Tibial artery (tissue), 4 donors: ENCODE measurements around the gene CD109.
"Not testable (repeated sequence)": the region's sequence is repeated elsewhere in the genome, so short reads cannot be mapped to it uniquely, and the experiment has no call there.

Experiments
- DNase-seq, 2 donors: peaks; one replicate each; pipeline ENCODE4 v3.0.0-alpha.2; 2019
- H3K27ac ChIP-seq, 2 donors: fragments of 200-600 bp; sonication (generic) in 1 of 2; 1 replicate in 1 of 2; 2 replicates in 1 of 2; pipeline ENCODE4 v1.5.1; 2018 to 2019; ENCODE audit warnings: mild to moderate bottlenecking in 1 of 2
- H3K27me3 ChIP-seq, 2 donors: fragments of 200-600 bp; sonication (generic) in 1 of 2; one replicate each; pipeline versions ENCODE4 v1.5.1 to v1.6.0; 2016 to 2019
- H3K36me3 ChIP-seq, 3 donors: fragments of 200-600 bp; sonication (generic) in 2 of 3; one replicate each; pipeline ENCODE4 v1.5.1; 2016 to 2019; ENCODE audit warnings: mild to moderate bottlenecking in 2 of 3
- H3K4me1 ChIP-seq, 4 donors: fragments of 200-600 bp; sonication (generic) in 2 of 4; 1 replicate in 3 of 4; 2 replicates in 1 of 4; pipeline ENCODE4 v1.5.1; 2016 to 2019
- H3K4me3 ChIP-seq, 2 donors: fragments of 200-600 bp; sonication (generic) in 1 of 2; 1 replicate in 1 of 2; 2 replicates in 1 of 2; pipeline ENCODE4 v1.5.1; 2018 to 2019; ENCODE audit warnings: mild to moderate bottlenecking in 2 of 2
- H3K9me3 ChIP-seq, 3 donors: fragments of 200-600 bp; sonication (generic) in 1 of 3; one replicate each; pipeline ENCODE4 v1.5.1; 2016 to 2019
- CTCF ChIP-seq, 2 experiments: fragments of 200-600 bp in 1 of 2; fragments of 450-650 bp in 1 of 2; IDR thresholded peaks; one replicate each; pipeline ENCODE4 v1.5.1; 2017 to 2019; ENCODE audit warnings: antibody characterized with exemption in 2 of 2, mild to moderate bottlenecking in 1 of 2, moderate library complexity in 1 of 2
- intact Hi-C: fragments of 100-400 bp; cut with DNase I; formaldehyde crosslinking; loops from one replicate; pipeline ENCODE4 v1.15.0; 2023; ENCODE audit warnings: low total_unique reads

CD109 gene

GRCh38 chr6:73823832-73824231 lies 127.8 kb downstream of the CD109 start:
- Histone ChIP-seq H3K27me3 (no peaks in the 10 kb centered on the region), H3K27ac (no peak overlapping the region), H3K36me3 (peaks cover 0 to 5% (median 4%) of the 10 kb centered on the region in 3 donors), H3K9me3 (no peaks in the 10 kb centered on the region), H3K4me1 (no peaks in the 10 kb centered on the region), H3K4me3 (no peak overlapping the region)
- intact Hi-C loops = no loop called here
- DNase-seq = no peak
- no peak for TF ChIP-seq CTCF (IDR thresholded peaks at IDR 0.05)

GRCh38 chr6:73826571-73826970 lies 130.6 kb downstream of the CD109 start:
- intact Hi-C loops = no loop called here
- no peak overlapping the region for H3K4me3 ChIP-seq
- no peak for TF ChIP-seq CTCF (IDR thresholded peaks at IDR 0.05)
- no peak for DNase-seq
- H3K27me3 ChIP-seq = no peaks in the 10 kb centered on the region
- no peaks in the 10 kb centered on the region for H3K9me3 ChIP-seq
- H3K27ac ChIP-seq = no peak overlapping the region
- H3K36me3 ChIP-seq = peaks cover 0 to 4% (median 0%) of the 10 kb centered on the region in 3 donors
- no peaks in the 10 kb centered on the region for H3K4me1 ChIP-seq

GRCh38 chr6:73830119-73830518 lies 134.1 kb downstream of the CD109 start:
- no peak overlapping the region for H3K4me3 ChIP-seq
- H3K9me3 ChIP-seq = no peaks in the 10 kb centered on the region
- H3K27ac ChIP-seq = no peak overlapping the region
- DNase-seq = no peak
- no peak for TF ChIP-seq CTCF (IDR thresholded peaks at IDR 0.05)
- no peaks in the 10 kb centered on the region for H3K4me1 ChIP-seq
- H3K36me3 ChIP-seq = no peaks in the 10 kb centered on the region
- intact Hi-C loops = no loop called here
- no peaks in the 10 kb centered on the region for H3K27me3 ChIP-seq

- Histone ChIP-seq H3K9me3 (no peaks in the 10 kb centered on the region), H3K4me3 (no peak overlapping the region), H3K27me3 (no peaks in the 10 kb centered on the region), H3K27ac (no peak overlapping the region), H3K4me1 (no peaks in the 10 kb centered on the region), H3K36me3 (no peaks in the 10 kb centered on the region)
- TF ChIP-seq CTCF (IDR thresholded peaks at IDR 0.05) = no peak
- intact Hi-C loops = no loop called here
- no peak for DNase-seq
These were observed 136.3 kb downstream of the CD109 start for GRCh38 chr6:73832313-73832712.

GRCh38 chr6:73844696-73845095 lies 148.7 kb downstream of the CD109 start:
- H3K27ac ChIP-seq, H3K4me1 ChIP-seq, intact Hi-C loops, H3K4me3 ChIP-seq, H3K36me3 ChIP-seq, DNase-seq, H3K9me3 ChIP-seq, H3K27me3 ChIP-seq: not testable (repeated sequence)

GRCh38 chr6:73851048-73851447 lies 155.0 kb downstream of the CD109 start:
- DNase-seq, H3K4me3 ChIP-seq, H3K4me1 ChIP-seq, H3K27me3 ChIP-seq, H3K27ac ChIP-seq, H3K9me3 ChIP-seq, H3K36me3 ChIP-seq: not testable (repeated sequence)
- intact Hi-C loops = loop anchor here (10.0 kb wide), 1 partner anchor 1354 kb away; the partner anchor contains the start of gene COL12A1
